LNCAP (cell line): Measurements from ENCODE around the gene NIPAL3.

ENCODE experiments used
- TF ChIP-seq, protein P1 (sequence below): fragments of 450-650 bp; IDR thresholded peaks from 2 replicates; pipeline ENCODE4 v1.5.1; 2017; ENCODE audit warnings: mild to moderate bottlenecking

The NIPAL3 gene

DNA sequence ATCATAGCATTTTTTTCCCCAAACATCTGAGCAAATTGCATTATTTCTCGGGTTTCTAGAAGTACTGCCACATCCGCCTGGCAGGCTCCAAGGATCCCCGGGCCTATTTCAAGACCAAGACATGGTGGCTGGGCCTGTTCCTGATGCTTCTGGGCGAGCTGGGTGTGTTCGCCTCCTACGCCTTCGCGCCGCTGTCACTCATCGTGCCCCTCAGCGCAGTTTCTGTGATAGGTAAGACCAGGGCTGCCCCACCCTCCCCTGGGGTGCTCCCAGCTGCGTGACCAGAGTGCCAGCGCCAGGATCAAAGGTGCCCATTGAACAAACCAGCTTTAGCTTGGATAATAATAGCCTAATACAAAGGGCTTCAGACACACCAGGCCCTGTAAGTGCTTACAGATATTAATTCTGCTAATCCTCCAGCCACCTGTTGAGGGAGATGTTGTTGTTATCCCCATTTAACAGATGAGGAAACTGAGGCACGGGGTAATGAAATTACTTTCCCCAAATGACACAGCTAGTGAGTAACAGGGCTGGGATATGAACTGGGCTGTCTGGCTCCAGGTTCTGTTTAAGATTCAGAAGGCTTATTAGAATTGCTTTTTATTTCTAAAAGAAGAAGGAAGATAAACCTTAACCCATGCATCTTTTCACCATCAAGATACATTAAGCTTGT, 26.5 kb downstream of the NIPAL3 start:
- TF ChIP-seq, protein P1, sequence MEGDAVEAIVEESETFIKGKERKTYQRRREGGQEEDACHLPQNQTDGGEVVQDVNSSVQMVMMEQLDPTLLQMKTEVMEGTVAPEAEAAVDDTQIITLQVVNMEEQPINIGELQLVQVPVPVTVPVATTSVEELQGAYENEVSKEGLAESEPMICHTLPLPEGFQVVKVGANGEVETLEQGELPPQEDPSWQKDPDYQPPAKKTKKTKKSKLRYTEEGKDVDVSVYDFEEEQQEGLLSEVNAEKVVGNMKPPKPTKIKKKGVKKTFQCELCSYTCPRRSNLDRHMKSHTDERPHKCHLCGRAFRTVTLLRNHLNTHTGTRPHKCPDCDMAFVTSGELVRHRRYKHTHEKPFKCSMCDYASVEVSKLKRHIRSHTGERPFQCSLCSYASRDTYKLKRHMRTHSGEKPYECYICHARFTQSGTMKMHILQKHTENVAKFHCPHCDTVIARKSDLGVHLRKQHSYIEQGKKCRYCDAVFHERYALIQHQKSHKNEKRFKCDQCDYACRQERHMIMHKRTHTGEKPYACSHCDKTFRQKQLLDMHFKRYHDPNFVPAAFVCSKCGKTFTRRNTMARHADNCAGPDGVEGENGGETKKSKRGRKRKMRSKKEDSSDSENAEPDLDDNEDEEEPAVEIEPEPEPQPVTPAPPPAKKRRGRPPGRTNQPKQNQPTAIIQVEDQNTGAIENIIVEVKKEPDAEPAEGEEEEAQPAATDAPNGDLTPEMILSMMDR: no peak

DNA sequence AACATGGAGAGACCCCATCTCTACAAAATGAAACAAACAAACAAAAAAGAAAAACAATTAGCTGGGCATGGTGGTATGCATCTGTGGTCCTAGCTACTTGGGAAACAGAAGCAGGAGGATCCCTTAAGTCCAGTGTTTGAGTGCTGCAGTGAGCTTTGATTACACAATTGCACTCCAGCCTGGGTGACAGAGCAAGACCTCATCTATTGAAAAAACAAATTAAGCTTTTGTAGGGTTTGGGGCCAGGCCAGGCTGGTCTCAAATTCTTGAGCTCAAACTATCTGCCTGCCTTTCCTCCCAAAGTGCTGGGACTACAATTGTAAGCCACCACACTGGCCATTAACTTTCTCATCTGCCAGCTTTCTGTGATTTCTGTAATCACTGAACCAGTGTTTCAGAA, 27.2 kb downstream of the NIPAL3 start:
- TF ChIP-seq, protein P1: no peak

DNA sequence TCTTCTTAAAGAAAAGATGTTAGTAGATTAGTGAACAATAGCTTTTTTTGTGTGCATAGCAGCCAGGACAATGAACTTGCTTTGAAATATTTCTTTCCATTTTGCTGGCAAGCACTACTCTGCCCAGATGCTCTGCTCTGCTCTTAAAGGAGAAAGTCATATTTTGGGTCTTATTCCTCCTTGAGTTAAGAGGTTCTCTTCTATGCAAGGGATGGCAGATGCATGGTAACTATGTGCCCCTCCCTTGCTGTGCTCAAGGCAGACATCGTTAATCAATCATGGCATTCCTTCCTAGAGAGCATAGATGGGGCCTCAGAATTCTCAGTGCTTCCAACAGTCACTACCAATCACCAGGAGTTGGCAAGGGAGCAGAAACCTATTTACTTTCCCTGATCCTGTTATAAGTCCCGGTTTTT, 27.6 kb downstream of the NIPAL3 start:
- TF ChIP-seq, protein P1: no peak

DNA sequence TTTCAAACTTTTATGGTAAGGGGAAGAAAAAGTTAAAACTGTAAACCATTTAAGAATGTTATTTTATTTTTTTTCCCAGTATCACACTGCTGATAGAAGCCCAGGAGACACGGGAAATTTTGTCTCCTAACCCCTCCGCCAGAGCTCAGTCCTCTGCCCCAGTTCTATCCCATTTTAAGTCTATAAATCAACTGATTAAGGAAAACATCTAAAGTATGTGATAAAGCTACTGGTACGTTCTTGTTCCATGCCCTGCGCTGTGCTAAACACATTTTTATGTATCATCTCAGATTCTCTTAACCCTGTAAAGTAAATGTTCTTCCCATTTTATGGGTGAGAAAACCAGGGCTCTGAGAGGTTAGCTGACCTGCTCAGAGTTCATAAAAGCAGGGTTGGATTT, 34.7 kb downstream of the NIPAL3 start:
- TF ChIP-seq, protein P1: no peak

DNA sequence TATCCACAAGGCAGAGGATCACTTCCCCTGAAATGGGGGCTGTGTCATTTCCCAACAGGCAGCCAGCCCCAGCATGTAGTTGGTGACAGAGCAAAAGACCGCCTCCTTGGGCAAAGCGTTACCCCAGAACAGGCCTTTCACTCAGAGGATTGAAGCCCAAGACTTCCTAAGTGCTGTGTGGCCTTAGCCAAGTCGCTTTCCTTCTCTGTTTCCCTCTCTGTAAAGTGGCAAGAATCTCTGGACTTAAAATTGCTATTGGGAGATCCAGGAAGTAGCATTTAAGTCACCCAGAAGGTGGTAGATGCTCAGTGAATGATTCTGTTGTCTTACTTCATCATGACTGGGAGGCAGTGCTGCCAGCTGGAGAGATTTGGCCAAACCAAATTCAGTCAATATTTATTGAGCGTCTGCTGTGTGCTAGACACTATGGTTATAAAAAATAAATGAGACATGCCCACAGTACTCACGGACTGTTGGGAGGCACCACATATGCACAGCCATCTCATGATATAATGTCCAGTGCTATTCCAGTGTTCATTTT, 35.3 kb downstream of the NIPAL3 start:
- TF ChIP-seq, protein P1: no peak

DNA sequence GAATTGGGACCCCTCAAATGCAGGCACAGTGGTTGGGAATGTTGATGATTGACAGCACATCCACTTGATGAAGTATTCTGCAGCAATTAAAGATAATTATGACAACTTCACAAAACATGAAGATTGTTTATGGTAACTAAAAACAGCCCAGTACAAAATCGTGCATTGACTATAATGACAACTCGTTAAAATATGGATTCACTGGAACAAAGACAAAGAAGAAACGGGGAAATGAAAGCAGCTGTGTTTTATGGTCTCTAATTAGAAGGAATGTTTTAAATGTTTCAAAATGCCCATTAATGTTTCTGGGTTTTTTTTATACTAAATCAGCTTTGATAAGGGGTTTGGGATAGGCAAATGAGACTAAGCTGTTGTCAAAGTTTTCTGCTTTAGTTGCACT, 36.1 kb downstream of the NIPAL3 start:
- TF ChIP-seq, protein P1: no peak

DNA sequence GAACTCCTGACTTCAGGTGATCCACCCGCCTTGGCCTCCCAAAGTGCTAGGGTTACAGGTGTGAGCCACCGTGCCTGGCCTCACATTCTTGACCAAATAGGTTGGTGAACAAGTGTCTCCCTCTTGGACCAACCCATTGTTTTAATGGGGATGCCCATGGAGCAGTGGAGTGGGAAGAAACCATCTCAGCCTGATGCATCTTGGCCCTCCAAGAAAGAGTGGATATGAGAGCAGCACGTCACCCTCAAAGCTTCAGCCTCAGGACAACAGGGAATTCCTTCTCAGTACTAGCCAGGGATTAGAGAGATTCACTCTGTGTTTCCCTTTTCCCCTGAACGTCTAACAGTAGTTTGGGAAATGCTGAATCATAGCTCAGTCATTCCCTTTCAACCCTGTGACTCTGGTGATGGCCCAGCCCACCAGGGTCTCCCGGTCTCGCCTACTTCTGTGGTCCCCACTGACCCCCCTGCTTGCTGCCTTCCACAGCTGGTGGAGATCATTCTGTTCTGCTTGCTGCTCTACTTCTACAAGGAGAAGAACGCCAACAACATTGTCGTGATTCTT, 37.4 kb downstream of the NIPAL3 start:
- TF ChIP-seq, protein P1: no peak
